Measurements from ENCODE around the gene ULK4.

Gene ULK4

GRCh38 chr3:41961751-41962679 lies at the start of gene ULK4:
TSS of gene ULK4 (minus strand) at chr3:41962103. CDS start at chr3:41954759, 7,344 bp downstream.
- TF ChIP-seq, protein P1, sequence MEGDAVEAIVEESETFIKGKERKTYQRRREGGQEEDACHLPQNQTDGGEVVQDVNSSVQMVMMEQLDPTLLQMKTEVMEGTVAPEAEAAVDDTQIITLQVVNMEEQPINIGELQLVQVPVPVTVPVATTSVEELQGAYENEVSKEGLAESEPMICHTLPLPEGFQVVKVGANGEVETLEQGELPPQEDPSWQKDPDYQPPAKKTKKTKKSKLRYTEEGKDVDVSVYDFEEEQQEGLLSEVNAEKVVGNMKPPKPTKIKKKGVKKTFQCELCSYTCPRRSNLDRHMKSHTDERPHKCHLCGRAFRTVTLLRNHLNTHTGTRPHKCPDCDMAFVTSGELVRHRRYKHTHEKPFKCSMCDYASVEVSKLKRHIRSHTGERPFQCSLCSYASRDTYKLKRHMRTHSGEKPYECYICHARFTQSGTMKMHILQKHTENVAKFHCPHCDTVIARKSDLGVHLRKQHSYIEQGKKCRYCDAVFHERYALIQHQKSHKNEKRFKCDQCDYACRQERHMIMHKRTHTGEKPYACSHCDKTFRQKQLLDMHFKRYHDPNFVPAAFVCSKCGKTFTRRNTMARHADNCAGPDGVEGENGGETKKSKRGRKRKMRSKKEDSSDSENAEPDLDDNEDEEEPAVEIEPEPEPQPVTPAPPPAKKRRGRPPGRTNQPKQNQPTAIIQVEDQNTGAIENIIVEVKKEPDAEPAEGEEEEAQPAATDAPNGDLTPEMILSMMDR (IDR thresholded peaks at IDR 0.05; ENCODE audit: borderline replicate concordance, insufficient read depth, low read depth, low read length) = no peak
- peak within 1 kb of the TSS; percentile 94 for H3K4me3 ChIP-seq (ENCODE audit: low read depth, low read length)

DNA sequence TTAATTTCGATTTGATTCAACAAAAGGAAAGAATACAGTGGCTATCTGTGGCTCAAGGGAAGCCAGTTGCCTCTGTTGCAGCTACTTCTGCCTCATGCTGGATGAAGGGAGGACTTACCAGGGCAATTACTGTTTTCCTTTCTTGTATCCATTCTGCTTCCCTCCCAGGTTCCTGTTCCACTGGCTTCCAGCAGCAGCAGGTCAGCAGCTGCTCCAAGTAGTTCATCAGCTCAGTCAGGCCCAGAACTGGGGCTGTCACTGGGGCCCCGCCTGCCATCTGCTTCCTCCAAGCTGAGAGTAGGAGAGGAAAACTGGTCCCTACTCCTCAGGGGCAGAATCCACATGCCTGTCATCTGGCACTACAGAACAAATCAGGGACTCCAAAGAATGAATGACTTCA lies 48.6 kb upstream of the ULK4 start:
- TF ChIP-seq, protein P1 (IDR thresholded peaks at IDR 0.05; ENCODE audit: borderline replicate concordance, insufficient read depth, low read depth, low read length) = no peak

DNA sequence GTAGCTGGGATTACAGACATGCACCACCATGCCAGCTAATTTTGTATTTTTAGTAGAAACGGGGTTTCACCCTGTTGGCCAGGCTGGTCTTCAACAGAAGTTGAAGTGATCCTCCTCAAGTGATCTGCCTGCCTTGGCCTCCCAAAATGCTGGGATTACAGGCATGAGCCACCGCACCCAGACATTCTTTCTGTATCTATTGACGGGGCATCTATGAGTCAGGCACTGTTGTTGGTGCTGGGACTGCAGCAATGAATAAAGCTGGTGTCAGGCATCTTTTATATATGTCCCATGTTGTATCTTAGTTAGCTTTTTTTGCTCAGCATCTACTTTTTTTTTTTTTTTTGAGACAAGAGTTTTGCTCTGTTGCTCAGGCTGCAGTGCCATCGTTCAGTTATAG lies 47.6 kb upstream of the ULK4 start:
- TF ChIP-seq, protein P1 (IDR thresholded peaks at IDR 0.05; ENCODE audit: borderline replicate concordance, insufficient read depth, low read depth, low read length) = no peak
- H3K4me3 ChIP-seq (ENCODE audit: low read depth, low read length) = no peak overlapping the region

More for the DNA sequence above, 48.6 kb upstream of the ULK4 start:
- H3K4me3 ChIP-seq (ENCODE audit: low read depth, low read length) = no peak overlapping the region

GRCh38 chr3:42007785-42008184 lies 45.9 kb upstream of the ULK4 start:
- TF ChIP-seq, protein P1 (IDR thresholded peaks at IDR 0.05; ENCODE audit: borderline replicate concordance, insufficient read depth, low read depth, low read length) = no peak
- no peak overlapping the region for H3K4me3 ChIP-seq (ENCODE audit: low read depth, low read length)

GRCh38 chr3:42005401-42005800 lies 43.5 kb upstream of the ULK4 start:
- TF ChIP-seq, protein P1 (IDR thresholded peaks at IDR 0.05; ENCODE audit: borderline replicate concordance, insufficient read depth, low read depth, low read length) = no peak
- no peak overlapping the region for H3K4me3 ChIP-seq (ENCODE audit: low read depth, low read length)

DNA sequence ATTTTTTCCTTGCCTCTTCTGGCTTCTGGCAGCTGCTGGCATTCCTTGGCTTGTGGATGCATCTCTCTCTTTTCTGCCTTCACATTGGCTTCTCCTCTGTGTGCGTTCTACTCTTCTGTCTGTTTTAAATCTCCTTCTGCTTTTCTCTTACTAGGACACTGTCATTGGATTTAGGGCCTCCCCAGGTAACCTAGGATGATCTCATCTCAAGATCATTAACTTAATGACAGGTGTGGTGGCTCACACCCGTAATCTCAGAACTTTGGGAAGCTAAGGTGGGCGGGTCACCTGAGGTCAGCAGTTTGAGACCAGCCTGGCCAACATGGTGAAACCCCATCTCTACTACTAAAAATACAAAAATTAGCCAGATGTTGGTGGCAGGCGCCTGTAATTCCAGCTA lies 40.9 kb upstream of the ULK4 start:
- H3K4me3 ChIP-seq (ENCODE audit: low read depth, low read length) = no peak overlapping the region
- TF ChIP-seq, protein P1 (IDR thresholded peaks at IDR 0.05; ENCODE audit: borderline replicate concordance, insufficient read depth, low read depth, low read length) = no peak

DNA sequence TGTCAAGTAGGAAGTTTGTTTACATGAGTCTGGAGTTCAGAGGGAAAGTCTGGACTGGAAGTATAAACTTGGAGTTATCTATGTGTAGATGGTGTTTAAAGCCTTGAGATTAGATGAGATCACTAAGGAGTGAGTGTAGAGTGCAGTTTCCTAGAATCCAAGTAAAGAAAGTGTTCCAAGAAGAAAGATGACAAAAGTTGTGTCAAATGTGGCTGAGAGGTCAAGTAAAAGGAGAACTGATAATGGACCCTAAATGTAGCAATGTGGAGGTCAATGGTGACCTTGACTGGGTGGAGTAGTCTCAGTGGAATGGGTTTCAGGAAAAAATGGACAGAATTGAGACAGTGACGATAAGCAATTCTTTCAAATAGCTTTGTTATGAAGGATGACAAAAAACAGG lies 39.9 kb upstream of the ULK4 start:
- TF ChIP-seq, protein P1 (IDR thresholded peaks at IDR 0.05; ENCODE audit: borderline replicate concordance, insufficient read depth, low read depth, low read length) = no peak
- no peak overlapping the region for H3K4me3 ChIP-seq (ENCODE audit: low read depth, low read length)
